ENCODE results near the gene CST3. TPM values are rescaled to one million over a fixed set of nuclear protein-coding genes. Genes with fewer than 3 reads are reported as not detected.
"Not testable (repeated sequence)": the region's sequence is repeated elsewhere in the genome, so short reads cannot be mapped to it uniquely, and the experiment has no call there.

CST3 gene, protein sequence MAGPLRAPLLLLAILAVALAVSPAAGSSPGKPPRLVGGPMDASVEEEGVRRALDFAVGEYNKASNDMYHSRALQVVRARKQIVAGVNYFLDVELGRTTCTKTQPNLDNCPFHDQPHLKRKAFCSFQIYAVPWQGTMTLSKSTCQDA
- total RNA-seq = 55.3 and 123 TPM in 2 replicates

DNA sequence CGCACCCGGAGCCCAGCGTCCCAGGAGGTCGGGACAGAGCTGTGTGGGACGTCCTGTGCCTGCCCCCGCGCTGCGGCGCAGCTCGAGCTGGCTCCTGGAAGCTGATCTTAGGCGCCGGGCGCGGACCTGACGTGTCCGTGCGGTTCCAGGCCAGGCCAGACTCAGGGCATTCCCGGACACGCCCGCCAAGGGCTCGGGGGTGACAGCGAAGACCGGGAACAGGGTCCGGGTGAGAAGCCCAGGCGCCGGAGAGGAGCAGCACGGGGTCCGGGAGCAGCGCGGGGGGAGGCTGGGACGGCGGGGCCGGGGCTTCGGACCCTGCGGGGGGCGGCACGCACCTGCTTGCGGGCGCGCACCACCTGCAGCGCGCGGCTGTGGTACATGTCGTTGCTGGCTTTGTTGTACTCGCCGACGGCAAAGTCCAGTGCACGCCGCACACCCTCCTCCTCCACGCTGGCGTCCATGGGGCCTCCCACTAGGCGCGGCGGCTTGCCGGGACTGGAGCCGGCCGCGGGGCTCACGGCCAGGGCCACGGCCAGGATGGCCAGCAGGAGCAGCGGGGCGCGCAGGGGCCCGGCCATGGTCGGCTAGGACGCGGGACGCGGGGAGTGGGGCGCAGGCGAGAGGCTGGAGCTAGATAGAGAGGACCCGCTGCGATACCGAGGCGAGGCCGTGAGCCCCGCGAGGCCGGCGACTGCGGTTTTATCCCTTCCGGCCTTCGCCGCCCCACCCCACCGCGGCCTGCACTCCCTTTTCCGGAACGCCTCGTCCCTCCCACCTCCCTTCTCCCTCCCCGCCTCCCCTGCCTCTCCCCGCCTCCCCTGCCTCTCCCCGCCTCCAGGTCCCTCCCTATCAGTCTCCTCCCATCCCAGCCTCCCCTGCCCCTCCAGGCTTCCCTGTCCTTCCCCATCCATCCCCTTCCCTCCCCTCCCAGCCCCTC, at the start of gene CST3:
Gene CST3, minus strand, starts transcription at position 674 of the 940 bp plus-strand sequence. Its CDS starts 93 bp downstream, at position 581.
- TF ChIP-seq CTCF (IDR thresholded peaks at IDR 0.05; ENCODE audit: insufficient read depth, low read depth, low read length) = no peak
- H3K4me3 ChIP-seq (ENCODE audit: low read depth, low read length) = peak within 1 kb of the TSS; percentile 79
- DNase-seq (ENCODE audit: low read depth) = peak; percentile 91

GRCh38 chr20:23686046-23686750, 48.4 kb upstream of the CST3 start:
- H3K4me3 ChIP-seq (ENCODE audit: low read depth, low read length) = no peak overlapping the region
- DNase-seq (ENCODE audit: low read depth) = no peak
- no peak for TF ChIP-seq CTCF (IDR thresholded peaks at IDR 0.05; ENCODE audit: insufficient read depth, low read depth, low read length)

DNA sequence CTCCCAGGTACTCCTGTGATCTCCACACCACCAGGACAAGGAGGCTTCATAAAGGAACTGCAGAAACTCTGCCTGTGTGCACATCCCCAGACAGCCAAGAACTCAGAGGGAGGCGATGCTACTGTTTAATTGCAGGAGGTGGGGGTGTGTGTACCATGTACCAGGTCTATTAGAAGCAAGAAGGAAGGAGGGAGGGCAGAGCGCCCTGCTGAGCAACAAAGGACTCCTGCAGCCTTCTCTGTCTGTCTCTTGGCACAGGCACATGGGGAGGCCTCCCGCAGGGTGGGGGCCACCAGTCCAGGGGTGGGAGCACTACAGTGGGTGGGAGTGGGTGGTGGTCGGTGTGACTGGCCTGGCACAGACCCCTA, 47.8 kb upstream of the CST3 start:
- not testable (repeated sequence) for H3K4me3 ChIP-seq (ENCODE audit: low read depth, low read length); DNase-seq (ENCODE audit: low read depth)

DNA sequence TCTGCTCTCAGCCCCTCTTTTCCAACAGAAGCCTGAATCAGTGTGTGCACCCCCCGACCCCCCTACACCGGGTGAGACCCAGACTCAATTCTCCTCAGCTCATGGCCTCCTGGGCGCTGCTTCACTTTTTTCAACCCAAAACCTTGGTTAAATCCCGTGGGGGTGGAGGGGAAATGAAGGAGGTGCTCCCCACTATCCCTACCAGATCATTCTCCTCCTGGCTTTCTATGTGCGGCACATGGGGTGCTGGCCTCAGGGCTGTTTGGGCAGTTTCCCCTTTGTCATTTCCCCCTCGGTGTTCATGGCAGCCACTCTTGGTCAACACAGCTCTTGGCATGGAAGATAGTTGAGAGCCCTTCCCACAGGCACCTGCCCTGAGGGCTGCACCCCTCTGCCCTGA, 46.5 kb upstream of the CST3 start:
- DNase-seq (ENCODE audit: low read depth) = no peak
- no peak overlapping the region for H3K4me3 ChIP-seq (ENCODE audit: low read depth, low read length)
- no peak for TF ChIP-seq CTCF (IDR thresholded peaks at IDR 0.05; ENCODE audit: insufficient read depth, low read depth, low read length)

GRCh38 chr20:23683807-23684206, 46.1 kb upstream of the CST3 start:
- no peak for DNase-seq (ENCODE audit: low read depth)
- no peak for TF ChIP-seq CTCF (IDR thresholded peaks at IDR 0.05; ENCODE audit: insufficient read depth, low read depth, low read length)
- H3K4me3 ChIP-seq (ENCODE audit: low read depth, low read length) = no peak overlapping the region

- H3K4me3 ChIP-seq (ENCODE audit: low read depth, low read length) = no peak overlapping the region
- no peak for TF ChIP-seq CTCF (IDR thresholded peaks at IDR 0.05; ENCODE audit: insufficient read depth, low read depth, low read length)
- DNase-seq (ENCODE audit: low read depth) = no peak
These were observed 45.5 kb upstream of the CST3 start for GRCh38 chr20:23683281-23683680.

- no peak for TF ChIP-seq CTCF (IDR thresholded peaks at IDR 0.05; ENCODE audit: insufficient read depth, low read depth, low read length)
- H3K4me3 ChIP-seq (ENCODE audit: low read depth, low read length) = no peak overlapping the region
- DNase-seq (ENCODE audit: low read depth) = no peak
These were observed 42.4 kb upstream of the CST3 start for GRCh38 chr20:23680146-23680545.

All from fibroblast of villous mesenchyme (primary cell).